Brain pericyte (primary cell): ENCODE measurements around the gene CPT1B.
"Not testable (repeated sequence)": the region's sequence is repeated elsewhere in the genome, so short reads cannot be mapped to it uniquely, and the experiment has no call there.

Source experiments
- DNase-seq: peaks from one replicate; pipeline ENCODE4 v3.0.0-alpha.2; 2012; ENCODE audit warnings: low read depth, low spot score

CPT1B gene

DNA sequence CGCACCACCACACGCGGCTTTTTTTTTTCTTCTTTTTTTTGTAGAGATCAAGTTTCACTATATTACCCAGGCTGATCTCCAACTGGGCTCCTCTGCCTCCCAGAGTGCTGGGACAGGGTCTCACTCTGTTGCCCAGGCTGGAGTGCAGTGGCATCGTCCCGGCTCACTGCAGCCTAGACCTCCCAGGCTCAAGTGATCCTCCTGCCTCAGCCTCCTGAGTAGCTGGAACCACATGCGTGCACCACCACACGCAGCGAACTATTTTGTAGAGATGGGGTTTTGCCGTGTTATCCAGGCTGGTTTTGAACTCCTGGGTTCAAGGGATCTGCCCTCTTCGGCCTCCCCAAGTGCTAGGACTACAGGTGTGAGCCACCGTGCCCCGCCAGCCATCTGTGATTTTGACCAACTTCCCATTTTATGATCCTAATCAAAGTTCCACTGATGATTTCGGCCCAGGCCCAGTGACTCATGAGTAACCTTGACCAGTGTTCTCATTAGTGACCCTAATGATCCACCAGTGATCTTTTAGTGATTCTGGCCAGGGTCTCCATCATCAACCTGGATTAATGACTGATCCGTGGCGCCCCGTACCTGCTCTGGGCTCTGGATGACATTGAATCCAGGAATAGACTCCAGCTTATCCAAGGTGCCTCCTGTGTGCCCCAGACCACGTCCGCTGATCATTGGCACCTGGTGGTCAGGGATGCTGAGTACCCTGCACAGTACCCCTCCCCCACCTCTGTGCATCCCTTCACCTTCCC, 50.1 kb downstream of the CPT1B start:
- DNase-seq = no peak

- no peak for DNase-seq
These were observed 51.1 kb downstream of the CPT1B start for GRCh38 chr22:50526834-50527801.

- no peak for DNase-seq
These were observed 52.0 kb downstream of the CPT1B start for GRCh38 chr22:50526108-50526833.

GRCh38 chr22:50525858-50526107, 52.4 kb downstream of the CPT1B start:
- DNase-seq = no peak

- peak; percentile 89 for DNase-seq
These were observed 52.9 kb downstream of the CPT1B start, which contains the start of gene SCO2 for GRCh38 chr22:50525104-50525857. Gene SCO2, minus strand, starts transcription at chr22:50525598. Its CDS starts 1,187 bp downstream, at chr22:50524411.

DNA sequence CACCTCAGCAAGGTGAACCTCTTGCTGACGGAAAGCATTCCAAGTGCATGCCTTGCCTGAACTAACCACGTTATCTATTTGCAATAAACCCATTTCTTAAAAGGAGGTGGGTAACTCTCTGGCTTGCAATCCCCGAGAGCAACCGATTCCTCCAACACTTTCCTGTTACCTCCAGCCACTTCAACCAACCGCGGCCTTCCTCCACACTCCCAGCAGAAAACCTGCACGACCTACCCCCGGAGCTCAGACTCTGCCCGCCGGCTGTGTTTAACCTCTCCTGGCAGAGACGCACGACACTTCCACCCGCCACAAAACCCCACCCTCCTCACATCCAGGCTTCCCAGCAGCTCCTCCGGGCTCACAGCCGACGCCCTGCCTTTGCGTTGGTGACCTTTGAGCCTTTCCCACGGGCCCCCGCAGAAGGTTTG, 53.5 kb downstream of the CPT1B start:
- DNase-seq = no peak

- no peak for DNase-seq
These were observed 54.2 kb downstream of the CPT1B start for GRCh38 chr22:50523806-50524675.

- no peak for DNase-seq
These were observed 54.8 kb downstream of the CPT1B start for GRCh38 chr22:50523458-50523805.

- no peak for DNase-seq
These were observed 55.3 kb downstream of the CPT1B start for GRCh38 chr22:50522806-50523438.

DNA sequence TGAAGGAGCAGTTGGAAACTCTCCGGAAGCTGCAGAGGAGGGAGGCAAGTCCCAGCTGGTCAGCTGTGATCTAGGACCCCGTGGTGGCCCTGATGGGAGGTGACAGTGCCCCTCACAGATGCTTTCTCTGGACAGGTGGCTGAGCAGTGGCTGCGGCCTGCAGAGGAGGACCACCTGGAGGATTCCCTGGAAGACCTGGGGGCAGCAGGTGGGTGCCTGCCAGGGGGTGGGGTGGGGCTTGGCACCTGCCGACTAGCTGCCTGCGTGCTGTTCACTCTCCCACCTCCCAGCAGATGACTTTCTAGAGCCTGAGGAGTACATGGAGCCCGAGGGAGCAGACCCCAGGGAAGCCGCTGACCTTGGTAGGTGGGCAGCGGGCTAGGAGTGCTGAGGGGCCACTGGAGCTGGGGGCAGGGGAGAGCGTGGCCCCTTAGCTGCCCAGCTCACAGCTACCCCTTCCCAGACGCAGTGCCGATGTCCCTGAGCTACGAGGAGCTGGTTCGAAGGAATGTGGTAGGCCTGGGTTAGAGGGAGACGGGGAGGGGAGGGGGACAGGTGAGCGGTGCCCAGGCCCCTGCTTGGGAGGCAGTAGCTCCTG, 55.9 kb downstream of the CPT1B start:
- no peak for DNase-seq

GRCh38 chr22:50521710-50522109, 56.5 kb downstream of the CPT1B start:
- DNase-seq = no peak

DNA sequence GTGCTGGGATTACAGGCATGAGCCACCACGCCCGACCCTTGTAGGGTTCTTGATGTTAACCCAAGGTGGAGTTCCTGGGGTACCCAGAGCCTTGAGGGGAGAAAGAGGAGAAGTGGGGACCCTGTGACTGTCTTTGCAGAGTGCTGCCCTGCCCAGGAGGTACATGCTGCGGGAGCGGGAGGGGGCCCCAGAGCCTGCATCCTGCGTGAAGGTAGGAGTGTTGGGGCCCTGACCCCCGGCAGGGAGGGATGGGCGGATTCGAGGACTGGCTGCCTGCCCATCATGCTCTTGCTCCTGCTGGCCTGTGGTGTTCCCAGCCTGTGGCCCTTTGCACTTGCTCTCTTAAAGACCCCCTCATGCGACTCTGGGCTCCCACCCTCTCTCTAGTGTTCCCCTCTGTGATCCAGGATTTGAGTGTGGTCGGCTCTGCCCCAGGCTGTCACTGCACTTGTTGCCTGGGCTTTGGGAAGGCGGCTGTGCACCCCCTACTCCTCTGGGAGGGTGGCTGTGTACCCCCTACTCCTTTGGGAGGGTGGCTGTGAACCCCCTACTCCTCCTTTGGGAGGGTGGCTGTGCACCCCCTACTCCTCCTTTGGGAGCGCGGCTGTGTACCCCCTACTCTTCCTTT, 57.3 kb downstream of the CPT1B start:
- DNase-seq = no peak

- DNase-seq = not testable (repeated sequence)
These were observed 58.0 kb downstream of the CPT1B start for GRCh38 chr22:50520184-50520583.

DNA sequence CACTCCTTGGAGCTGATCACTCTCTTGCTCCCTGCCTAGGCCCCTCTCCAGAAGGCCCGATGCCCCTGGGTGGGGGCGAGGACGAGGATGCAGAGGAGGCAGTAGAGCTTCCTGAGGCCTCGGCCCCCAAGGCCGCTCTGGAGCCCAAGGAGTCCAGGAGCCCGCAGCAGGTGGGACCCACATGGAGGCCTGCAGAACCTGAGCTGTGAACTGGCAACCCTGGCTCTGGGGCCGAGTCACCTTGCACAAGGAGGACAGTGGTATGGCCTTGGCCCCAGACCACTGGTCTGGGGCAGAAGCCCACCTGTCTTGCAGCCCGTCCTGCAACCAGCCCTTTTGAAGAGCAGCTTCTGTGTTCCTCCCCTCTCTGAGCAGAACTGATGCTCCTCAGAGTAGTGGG, 59.1 kb downstream of the CPT1B start:
- no peak for DNase-seq
